ENCODE results near the gene SEZ6. TPM values are rescaled to one million over a fixed set of nuclear protein-coding genes. Genes with fewer than 3 reads are reported as not detected.

Gene SEZ6
- total RNA-seq, 1 donor from 2014 or later = not detected

DNA sequence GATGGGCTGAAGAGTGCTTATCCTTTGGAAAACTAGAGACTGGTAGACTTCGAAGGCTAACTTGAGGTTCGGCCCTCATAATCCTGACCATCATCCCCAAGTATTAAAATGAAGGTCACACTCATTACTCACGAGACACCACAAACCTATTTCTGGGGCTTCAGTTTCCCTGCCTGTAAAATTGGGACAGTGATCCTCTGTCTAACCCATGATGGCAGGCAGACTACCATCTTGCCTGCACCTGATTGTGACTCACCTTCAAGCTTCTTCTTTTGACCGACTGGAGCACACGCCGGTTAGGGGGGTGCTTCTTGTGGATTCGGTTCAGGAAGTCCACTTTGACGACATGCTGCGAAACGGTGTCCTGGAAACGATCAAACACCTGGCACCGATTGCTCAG, 88.8 kb downstream of the SEZ6 start:
- H3K36me3 ChIP-seq (ENCODE audit: control insufficient read depth, insufficient read depth, low read length) = peaks cover 46% of the 10 kb centered on the region
- DNase-seq (ENCODE audit: low read depth) (no peak), FAIRE-seq (no peak)
- TF ChIP-seq, protein P1, sequence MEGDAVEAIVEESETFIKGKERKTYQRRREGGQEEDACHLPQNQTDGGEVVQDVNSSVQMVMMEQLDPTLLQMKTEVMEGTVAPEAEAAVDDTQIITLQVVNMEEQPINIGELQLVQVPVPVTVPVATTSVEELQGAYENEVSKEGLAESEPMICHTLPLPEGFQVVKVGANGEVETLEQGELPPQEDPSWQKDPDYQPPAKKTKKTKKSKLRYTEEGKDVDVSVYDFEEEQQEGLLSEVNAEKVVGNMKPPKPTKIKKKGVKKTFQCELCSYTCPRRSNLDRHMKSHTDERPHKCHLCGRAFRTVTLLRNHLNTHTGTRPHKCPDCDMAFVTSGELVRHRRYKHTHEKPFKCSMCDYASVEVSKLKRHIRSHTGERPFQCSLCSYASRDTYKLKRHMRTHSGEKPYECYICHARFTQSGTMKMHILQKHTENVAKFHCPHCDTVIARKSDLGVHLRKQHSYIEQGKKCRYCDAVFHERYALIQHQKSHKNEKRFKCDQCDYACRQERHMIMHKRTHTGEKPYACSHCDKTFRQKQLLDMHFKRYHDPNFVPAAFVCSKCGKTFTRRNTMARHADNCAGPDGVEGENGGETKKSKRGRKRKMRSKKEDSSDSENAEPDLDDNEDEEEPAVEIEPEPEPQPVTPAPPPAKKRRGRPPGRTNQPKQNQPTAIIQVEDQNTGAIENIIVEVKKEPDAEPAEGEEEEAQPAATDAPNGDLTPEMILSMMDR (IDR thresholded peaks at IDR 0.05; ENCODE audit: insufficient read depth, low read length, severe bottlenecking) = no peak
- H3K4me3 ChIP-seq (ENCODE audit: low read depth, low read length) = no peak overlapping the region
- H3K27me3 ChIP-seq (ENCODE audit: control insufficient read depth, insufficient read depth, low read length) = no peaks in the 10 kb centered on the region

DNA sequence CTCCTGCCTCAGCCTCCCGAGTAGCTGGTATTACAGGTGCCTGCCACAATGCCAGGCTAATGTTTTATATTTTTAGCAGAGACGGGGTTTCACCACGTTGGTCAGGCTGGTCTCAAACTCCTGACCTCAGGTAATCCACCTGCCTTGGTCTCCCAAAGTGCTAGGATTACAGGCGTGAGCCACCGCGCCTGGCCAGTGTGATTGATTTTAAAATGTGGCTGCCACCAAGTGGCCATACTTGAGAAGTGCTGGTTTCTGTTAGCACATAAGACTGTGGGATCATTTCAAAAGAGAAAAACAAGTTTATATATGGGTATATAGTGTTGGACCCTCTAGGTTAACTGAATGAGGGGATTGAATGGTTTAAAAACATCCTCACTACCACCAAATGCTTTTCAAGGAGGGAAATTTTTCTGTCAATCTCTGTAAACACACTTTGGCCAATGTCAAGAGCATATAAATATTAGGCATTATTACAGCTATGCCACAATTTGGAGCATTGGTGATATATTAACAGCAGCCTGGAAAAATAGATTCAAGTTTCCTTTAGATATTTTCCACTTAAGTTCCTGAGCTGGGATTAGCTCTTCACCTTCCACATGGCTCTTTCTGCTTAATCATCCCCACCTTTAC, 89.4 kb downstream of the SEZ6 start:
- H3K4me3 ChIP-seq (ENCODE audit: low read depth, low read length) = no peak overlapping the region
- H3K27me3 ChIP-seq (ENCODE audit: control insufficient read depth, insufficient read depth, low read length) = no peaks in the 10 kb centered on the region
- TF ChIP-seq, protein P1 (IDR thresholded peaks at IDR 0.05; ENCODE audit: insufficient read depth, low read length, severe bottlenecking) = peak; percentile 51
- peaks cover 45% of the 10 kb centered on the region for H3K36me3 ChIP-seq (ENCODE audit: control insufficient read depth, insufficient read depth, low read length)
- FAIRE-seq = no peak
- DNase-seq (ENCODE audit: low read depth) = peak; percentile 48

DNA sequence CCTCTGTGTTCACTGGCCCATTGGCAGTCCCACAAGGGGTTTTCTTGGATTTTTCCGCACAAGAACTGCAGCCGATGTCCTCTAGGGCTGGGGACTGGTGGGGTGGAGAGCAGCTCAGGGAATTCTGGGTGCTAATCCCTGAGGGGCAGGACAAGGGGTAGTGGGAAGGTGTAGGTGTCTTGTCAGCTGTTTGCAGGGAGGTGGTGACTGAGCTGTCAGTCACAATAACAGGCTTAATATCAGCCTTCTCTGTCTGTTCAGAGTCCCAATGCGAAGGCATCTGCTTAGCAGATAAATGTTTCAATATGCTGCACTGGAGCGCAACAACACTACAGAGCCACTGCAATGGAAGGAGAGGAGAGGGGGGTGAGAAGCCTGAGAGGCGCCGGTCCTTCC, 92.9 kb downstream of the SEZ6 start:
- FAIRE-seq (no peak), DNase-seq (ENCODE audit: low read depth) (no peak)
- TF ChIP-seq, protein P1 (IDR thresholded peaks at IDR 0.05; ENCODE audit: insufficient read depth, low read length, severe bottlenecking) = no peak
- Histone ChIP-seq H3K27me3 (ENCODE audit: control insufficient read depth, insufficient read depth, low read length) (no peaks in the 10 kb centered on the region), H3K36me3 (ENCODE audit: control insufficient read depth, insufficient read depth, low read length) (peaks cover 47% of the 10 kb centered on the region), H3K4me3 (ENCODE audit: low read depth, low read length) (no peak overlapping the region)

DNA sequence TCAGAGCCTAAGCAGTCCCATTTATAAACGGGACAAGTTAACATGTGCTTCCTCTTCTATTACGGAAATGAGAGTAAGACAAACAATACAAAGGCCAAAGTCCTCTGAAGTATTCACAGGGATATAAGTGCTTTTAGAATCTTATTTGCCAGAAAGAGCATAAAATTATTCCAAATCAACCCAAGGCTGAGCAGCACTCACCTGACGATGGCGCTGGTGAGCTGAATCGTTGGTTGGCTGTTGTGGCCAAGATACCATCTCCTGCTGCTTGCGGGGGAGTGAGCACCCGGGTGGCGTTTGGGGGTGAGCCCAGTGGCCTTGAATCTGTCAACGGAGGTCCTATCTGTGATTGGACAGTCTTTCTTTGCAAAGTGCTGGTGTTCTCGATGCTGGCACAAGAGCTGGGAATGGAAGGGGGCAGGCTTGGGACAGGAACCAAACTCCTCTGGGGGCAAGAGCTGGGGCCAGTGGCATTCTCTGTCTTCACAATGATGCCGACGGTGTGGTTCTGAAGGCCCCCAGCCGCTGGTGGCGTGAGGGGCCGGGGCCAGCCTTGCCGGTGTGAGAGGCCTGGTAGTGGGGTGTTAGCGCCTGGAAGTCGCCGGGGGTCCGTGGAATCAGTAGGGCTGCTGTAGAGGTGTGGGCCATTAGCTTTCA, 93.4 kb downstream of the SEZ6 start:
- H3K4me3 ChIP-seq (ENCODE audit: low read depth, low read length) = no peak overlapping the region
- DNase-seq (ENCODE audit: low read depth) (no peak), FAIRE-seq (no peak)
- no peaks in the 10 kb centered on the region for H3K27me3 ChIP-seq (ENCODE audit: control insufficient read depth, insufficient read depth, low read length)
- TF ChIP-seq, protein P1 (IDR thresholded peaks at IDR 0.05; ENCODE audit: insufficient read depth, low read length, severe bottlenecking) = peak; percentile 14
- H3K36me3 ChIP-seq (ENCODE audit: control insufficient read depth, insufficient read depth, low read length) = peaks cover 44% of the 10 kb centered on the region

DNA sequence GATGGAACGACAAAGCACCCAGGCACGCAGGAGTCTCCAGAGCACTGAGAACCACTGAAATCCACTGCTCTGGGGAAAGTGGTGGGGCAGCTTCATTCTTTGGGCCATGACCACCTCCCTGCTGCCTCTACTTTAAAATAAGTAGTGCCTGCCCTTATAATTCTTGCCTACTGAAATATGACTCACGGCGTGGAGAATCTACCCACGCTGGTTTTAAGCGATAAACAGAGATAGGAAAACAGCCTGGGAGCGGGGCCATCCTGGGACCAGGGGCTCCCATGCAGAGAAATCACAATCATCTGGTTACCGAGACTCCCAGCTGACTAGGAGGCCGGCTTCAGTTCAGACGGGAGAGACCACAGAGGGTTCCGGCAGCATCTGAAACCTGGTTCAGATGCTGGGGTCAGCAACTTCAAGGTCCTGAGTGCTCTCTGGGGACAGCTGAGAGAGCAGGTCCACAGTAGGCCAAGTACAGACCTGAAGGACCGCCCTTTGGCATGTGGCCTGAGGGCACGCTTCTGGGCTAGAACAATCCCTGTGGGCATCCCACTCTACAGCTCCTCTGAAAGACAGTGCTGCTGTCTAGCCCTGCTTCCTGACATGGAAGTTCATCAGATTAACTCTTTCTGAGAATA, 94.3 kb downstream of the SEZ6 start:
- DNase-seq (ENCODE audit: low read depth) (no peak), FAIRE-seq (no peak)
- Histone ChIP-seq H3K27me3 (ENCODE audit: control insufficient read depth, insufficient read depth, low read length) (no peaks in the 10 kb centered on the region), H3K4me3 (ENCODE audit: low read depth, low read length) (no peak overlapping the region), H3K36me3 (ENCODE audit: control insufficient read depth, insufficient read depth, low read length) (peaks cover 37% of the 10 kb centered on the region)
- TF ChIP-seq, protein P1 (IDR thresholded peaks at IDR 0.05; ENCODE audit: insufficient read depth, low read length, severe bottlenecking) = no peak
